ENCODE data around the gene CRISP1.

DNA sequence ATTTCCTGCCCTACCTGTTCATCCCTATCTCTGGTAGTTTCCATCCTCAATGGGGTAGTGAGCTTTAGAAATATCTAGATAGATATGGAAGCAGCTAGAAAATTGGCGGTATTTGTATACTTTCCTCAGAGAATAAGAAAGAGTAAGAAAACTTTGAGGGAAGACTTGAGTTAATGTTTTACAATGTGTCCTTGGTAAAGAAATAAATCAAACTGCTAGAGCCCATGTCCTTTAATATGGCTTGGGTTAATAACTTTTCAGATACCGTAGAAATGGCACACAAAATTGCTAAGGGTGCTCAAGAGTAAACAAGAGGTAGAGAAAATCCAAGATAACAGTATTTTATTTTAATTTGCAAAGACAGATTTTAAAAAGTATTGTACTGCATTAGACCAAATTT lies 51.2 kb downstream of the CRISP1 start:
- TF ChIP-seq, protein P1, sequence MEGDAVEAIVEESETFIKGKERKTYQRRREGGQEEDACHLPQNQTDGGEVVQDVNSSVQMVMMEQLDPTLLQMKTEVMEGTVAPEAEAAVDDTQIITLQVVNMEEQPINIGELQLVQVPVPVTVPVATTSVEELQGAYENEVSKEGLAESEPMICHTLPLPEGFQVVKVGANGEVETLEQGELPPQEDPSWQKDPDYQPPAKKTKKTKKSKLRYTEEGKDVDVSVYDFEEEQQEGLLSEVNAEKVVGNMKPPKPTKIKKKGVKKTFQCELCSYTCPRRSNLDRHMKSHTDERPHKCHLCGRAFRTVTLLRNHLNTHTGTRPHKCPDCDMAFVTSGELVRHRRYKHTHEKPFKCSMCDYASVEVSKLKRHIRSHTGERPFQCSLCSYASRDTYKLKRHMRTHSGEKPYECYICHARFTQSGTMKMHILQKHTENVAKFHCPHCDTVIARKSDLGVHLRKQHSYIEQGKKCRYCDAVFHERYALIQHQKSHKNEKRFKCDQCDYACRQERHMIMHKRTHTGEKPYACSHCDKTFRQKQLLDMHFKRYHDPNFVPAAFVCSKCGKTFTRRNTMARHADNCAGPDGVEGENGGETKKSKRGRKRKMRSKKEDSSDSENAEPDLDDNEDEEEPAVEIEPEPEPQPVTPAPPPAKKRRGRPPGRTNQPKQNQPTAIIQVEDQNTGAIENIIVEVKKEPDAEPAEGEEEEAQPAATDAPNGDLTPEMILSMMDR (IDR thresholded peaks at IDR 0.05 in 4 of 5, conservative IDR thresholded peaks at IDR 0.05 in 1 of 5) = no peak
- TF ChIP-seq POLR2A (IDR thresholded peaks at IDR 0.05) = no peak

Data from gastrocnemius medialis (tissue), 4 donors.